HepG2 (cell line): Measurements from ENCODE around the gene TTYH2. TPM values are rescaled to one million over a fixed set of nuclear protein-coding genes. Genes with fewer than 3 reads are reported as not detected.

Experiments used
- ARID4A ChIP-seq: sonication (generic); formaldehyde crosslinking; IDR thresholded peaks from 2 replicates; pipeline ENCODE4 v1.5.0; 2020; ENCODE audit warnings: mild to moderate bottlenecking, missing genetic modification reagents, borderline replicate concordance
- ATF2 ChIP-seq: sonication (generic); formaldehyde crosslinking; IDR thresholded peaks from 2 replicates; pipeline ENCODE4 v1.4.0; 2020; ENCODE audit warnings: missing genetic modification reagents
- CCAR2 ChIP-seq: fragments of 200-400 bp; formaldehyde crosslinking; optimal IDR thresholded peaks from 2 replicates; pipeline ENCODE3; 2018; ENCODE audit warnings: low read depth, mild to moderate bottlenecking, low read length, moderate library complexity
- DPF2 ChIP-seq: sonication (generic); formaldehyde crosslinking; IDR thresholded peaks from 2 replicates; pipeline ENCODE4 v1.4.0; 2020; ENCODE audit warnings: mild to moderate bottlenecking, low read depth, missing genetic modification reagents, borderline replicate concordance
- HOXA5 ChIP-seq: sonication (generic); formaldehyde crosslinking; IDR thresholded peaks from 2 replicates; pipeline ENCODE4 v1.4.0; 2020; ENCODE audit warnings: missing genetic modification reagents
- KDM3A ChIP-seq: IDR thresholded peaks from 2 replicates; pipeline ENCODE4 v1.6.1; 2018; ENCODE audit warnings: low read depth, missing compliant biosample characterization
- PHF8 ChIP-seq: sonication (generic); formaldehyde crosslinking; IDR thresholded peaks from 2 replicates; pipeline ENCODE4 v1.5.0; 2020; ENCODE audit warnings: missing genetic modification reagents
- POLR2G ChIP-seq: fragments of 200-400 bp; formaldehyde crosslinking; IDR thresholded peaks from 2 replicates; pipeline ENCODE4 v1.6.1; 2018; ENCODE audit warnings: mild to moderate bottlenecking, low read depth, low read length, moderate library complexity
- SMAD1 ChIP-seq: sonication (generic); formaldehyde crosslinking; IDR thresholded peaks from 2 replicates; pipeline ENCODE4 v1.4.0; 2020; ENCODE audit warnings: missing genetic modification reagents, low read depth, mild to moderate bottlenecking, borderline replicate concordance
- TFE3 ChIP-seq: IDR thresholded peaks from 2 replicates; pipeline ENCODE4 v1.6.1; 2016
- THAP11 ChIP-seq: IDR thresholded peaks from 2 replicates; pipeline ENCODE4 v1.6.1; 2016; ENCODE audit warnings: missing biosample characterization, missing genetic modification reagents
- XBP1 ChIP-seq: sonication (generic); formaldehyde crosslinking; IDR thresholded peaks from 2 replicates; pipeline ENCODE4 v1.5.0; 2020; ENCODE audit warnings: missing genetic modification reagents
- ZNF12 ChIP-seq: sonication (generic); formaldehyde crosslinking; IDR thresholded peaks from 2 replicates; pipeline ENCODE4 v1.5.0; 2020; ENCODE audit warnings: missing genetic modification reagents
- ZNF180 ChIP-seq: sonication (generic); formaldehyde crosslinking; IDR thresholded peaks from 2 replicates; pipeline ENCODE4 v1.4.0; 2020; ENCODE audit warnings: low read depth, missing genetic modification reagents, borderline replicate concordance
- ZNF205 ChIP-seq: IDR thresholded peaks from 2 replicates; pipeline ENCODE4 v1.6.1; 2018; ENCODE audit warnings: missing biosample characterization, missing genetic modification reagents
- ZNF292 ChIP-seq: sonication (generic); formaldehyde crosslinking; IDR thresholded peaks from 2 replicates; pipeline ENCODE4 v1.8.1; 2022; ENCODE audit warnings: mild to moderate bottlenecking, low read depth, missing genetic modification reagents, borderline replicate concordance
- ZNF331 ChIP-seq: sonication (generic); formaldehyde crosslinking; IDR thresholded peaks from 2 replicates; pipeline ENCODE4 v1.4.0; 2020; ENCODE audit warnings: missing genetic modification reagents
- ZNF615 ChIP-seq: sonication (generic); formaldehyde crosslinking; IDR thresholded peaks from 2 replicates; pipeline ENCODE4 v1.5.0; 2020; ENCODE audit warnings: mild to moderate bottlenecking, missing genetic modification reagents, borderline replicate concordance
- ZNF761 ChIP-seq: sonication (generic); formaldehyde crosslinking; conservative IDR thresholded peaks from 2 replicates; pipeline ENCODE4 v1.4.0; 2020; ENCODE audit warnings: mild to moderate bottlenecking, missing genetic modification reagents
- ZNF776 ChIP-seq: sonication (generic); formaldehyde crosslinking; IDR thresholded peaks from 2 replicates; pipeline ENCODE4 v1.4.0; 2020; ENCODE audit warnings: mild to moderate bottlenecking, missing genetic modification reagents
- ZNF788 ChIP-seq: sonication (generic); formaldehyde crosslinking; IDR thresholded peaks from 2 replicates; pipeline ENCODE4 v1.5.0; 2020; ENCODE audit warnings: mild to moderate bottlenecking, missing genetic modification reagents, borderline replicate concordance
- polyA plus RNA-seq, 8 experiments: library from polyadenylated mRNA; depleted of rRNA in 3 of 8; stranded (reverse) in 7 of 8; unstranded in 1 of 8; fragments of >200 nt; fragmentation: Illumina TruSeq in 4 of 8; extraction: Trizol in 4 of 8; gene quantifications; 2 replicates each; pipeline versions ENCODE4 v1.2.1 to v1.2.3, GENCODE V29; 2011 to 2016; ENCODE audit warnings: low read depth in 4 of 8, missing spikeins in 1 of 8, mixed read lengths in 1 of 8; ENCODE audit not compliant: insufficient read depth in 1 of 8
- total RNA-seq, 5 experiments: library from RNA; depleted of rRNA; stranded (reverse); fragments of >200 nt; fragmentation: Illumina TruSeq; extraction: Trizol; gene quantifications; 2 replicates each; pipeline ENCODE4 v1.2.3, GENCODE V29; 2016; ENCODE audit warnings: low read depth in 1 of 5

The TTYH2 gene
- total and polyA plus RNA-seq, 2 of the 13 experiments (the other 11 are each of a cell fraction or from before 2014, with no cell fraction given), result 0.77 to 0.96 TPM

GRCh38 chr17:74203439-74204240, 9.7 kb upstream of the TTYH2 start, which contains the start of gene RPL38 (continued):
- TF ChIP-seq POLR2G (peak; percentile 100), SMAD1 (peak; percentile 91; the same call in 1 of the 2 replicates), ZNF331 (peak; percentile 96), THAP11 (CRISPR knock-in tag) (peak; percentile 96), ZNF761 (CRISPR knock-in tag) (peak; percentile 90; the same call in 1 of the 2 replicates), ZNF12 (CRISPR knock-in tag) (peak; percentile 67; the same call in 1 of the 2 replicates), TFE3 (CRISPR knock-in tag) (peak; percentile 76), HOXA5 (CRISPR knock-in tag) (peak; percentile 93), DPF2 (0 out of 2 replicates have a peak, but pooled peaks have one; percentile 35), ZNF788 (CRISPR knock-in tag) (peak; percentile 99; the same call in 1 of the 2 replicates), ARID4A (CRISPR knock-in tag) (peak; percentile 97), ATF2 (CRISPR knock-in tag) (peak; percentile 91), XBP1 (peak; percentile 40; the same call in 1 of the 2 replicates), ZNF776 (CRISPR knock-in tag) (peak; percentile 93), CCAR2 (peak; percentile 99), ZNF205 (CRISPR knock-in tag) (peak; percentile 74), PHF8 (peak; percentile 94), ZNF292 (CRISPR knock-in tag) (peak; percentile 57; the same call in 1 of the 2 replicates), ZNF180 (CRISPR knock-in tag) (no peak), KDM3A (CRISPR knock-in tag) (peak; percentile 90), ZNF615 (no peak)
